OCI-LY3 (cell line): ENCODE results near the gene PALD1.

ENCODE experiments used
- CTCF ChIP-seq: fragments of 200-600, 300-600 bp; sonication (generic); IDR thresholded peaks from 2 replicates; pipeline ENCODE4 v1.5.1; 2014; ENCODE audit warnings: antibody characterized with exemption, low read length, low read depth
- EZH2phosphoT487 ChIP-seq: fragments of 200-600 bp; shearing (Covaris generic); IDR thresholded peaks from 2 replicates; pipeline ENCODE4 v1.6.1; 2018; ENCODE audit warnings: antibody characterized with exemption, mixed run types, low read depth

- no peak for TF ChIP-seq CTCF
- TF ChIP-seq EZH2phosphoT487 = no peak
These were observed 81.3 kb downstream of the PALD1 start for GRCh38 chr10:70559861-70560260.
